ENCODE results near the gene CDH13. TPM values are rescaled to one million over a fixed set of nuclear protein-coding genes. Genes with fewer than 3 reads are reported as not detected.

The CDH13 gene
- total RNA-seq, 2 donors from 2014 or later: 228 to 280 TPM

DNA sequence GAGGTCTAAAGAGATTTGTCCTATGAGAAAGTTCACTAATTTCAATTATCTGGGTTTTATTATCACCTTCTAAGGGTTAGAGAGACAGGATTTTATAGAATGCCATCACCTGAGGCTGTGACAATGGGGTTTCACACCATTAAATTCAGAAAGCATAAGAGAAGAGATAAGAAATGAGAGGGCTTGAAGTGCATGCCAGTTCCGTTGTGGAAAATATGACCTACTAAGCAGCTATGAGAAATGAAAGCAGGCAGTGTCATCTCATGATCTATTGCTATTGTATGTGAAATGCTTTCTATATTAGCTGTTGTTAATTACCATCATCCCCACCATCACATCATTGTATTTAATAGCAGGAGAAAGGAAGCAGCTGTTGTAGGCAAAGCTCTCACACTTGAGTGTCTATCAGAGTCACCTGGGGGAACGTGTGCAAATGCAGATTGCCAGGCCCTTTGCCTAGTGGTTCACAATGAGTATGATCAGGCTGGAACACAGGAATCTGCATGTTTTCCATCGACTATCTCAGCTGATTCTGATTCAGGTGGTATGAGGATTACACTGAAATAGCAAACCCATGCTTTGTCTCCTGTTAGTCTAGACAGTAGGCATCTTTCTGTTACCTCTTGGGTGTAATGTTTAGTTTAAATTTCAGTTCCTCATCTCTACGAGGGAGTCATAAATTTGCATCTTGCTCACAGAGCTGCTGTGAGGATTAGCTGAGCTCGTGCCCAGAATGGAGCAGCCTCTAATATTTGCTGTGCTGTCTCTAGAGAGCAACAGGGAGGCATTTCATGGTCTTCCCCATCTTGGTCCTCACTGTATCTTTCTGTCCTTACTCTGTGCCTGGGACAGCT, 256.4 kb downstream of the CDH13 start:
- H3K36me3 ChIP-seq: no peaks in the 10 kb centered on the region
- TF ChIP-seq, protein P1, sequence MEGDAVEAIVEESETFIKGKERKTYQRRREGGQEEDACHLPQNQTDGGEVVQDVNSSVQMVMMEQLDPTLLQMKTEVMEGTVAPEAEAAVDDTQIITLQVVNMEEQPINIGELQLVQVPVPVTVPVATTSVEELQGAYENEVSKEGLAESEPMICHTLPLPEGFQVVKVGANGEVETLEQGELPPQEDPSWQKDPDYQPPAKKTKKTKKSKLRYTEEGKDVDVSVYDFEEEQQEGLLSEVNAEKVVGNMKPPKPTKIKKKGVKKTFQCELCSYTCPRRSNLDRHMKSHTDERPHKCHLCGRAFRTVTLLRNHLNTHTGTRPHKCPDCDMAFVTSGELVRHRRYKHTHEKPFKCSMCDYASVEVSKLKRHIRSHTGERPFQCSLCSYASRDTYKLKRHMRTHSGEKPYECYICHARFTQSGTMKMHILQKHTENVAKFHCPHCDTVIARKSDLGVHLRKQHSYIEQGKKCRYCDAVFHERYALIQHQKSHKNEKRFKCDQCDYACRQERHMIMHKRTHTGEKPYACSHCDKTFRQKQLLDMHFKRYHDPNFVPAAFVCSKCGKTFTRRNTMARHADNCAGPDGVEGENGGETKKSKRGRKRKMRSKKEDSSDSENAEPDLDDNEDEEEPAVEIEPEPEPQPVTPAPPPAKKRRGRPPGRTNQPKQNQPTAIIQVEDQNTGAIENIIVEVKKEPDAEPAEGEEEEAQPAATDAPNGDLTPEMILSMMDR (IDR thresholded peaks at IDR 0.05): no peak
- H3K4me1 ChIP-seq (ENCODE audit: control insufficient read depth in 1 of 2, low read depth in 2 of 2): peaks cover 0 to 50% of the 10 kb centered on the region in 2 donors
- H3K27me3 ChIP-seq (replicated peaks; ENCODE audit: insufficient read depth): no peaks in the 10 kb centered on the region
- ATAC-seq (ENCODE audit: insufficient number of reproducible peaks, low FRiP score, low read depth): no peak
- no peaks in the 10 kb centered on the region for H3K9me3 ChIP-seq
- no peak for DNase-seq (ENCODE audit: low spot score)
- H3K27ac ChIP-seq: no peak overlapping the region
- H3K4me3 ChIP-seq: no peak overlapping the region

DNA sequence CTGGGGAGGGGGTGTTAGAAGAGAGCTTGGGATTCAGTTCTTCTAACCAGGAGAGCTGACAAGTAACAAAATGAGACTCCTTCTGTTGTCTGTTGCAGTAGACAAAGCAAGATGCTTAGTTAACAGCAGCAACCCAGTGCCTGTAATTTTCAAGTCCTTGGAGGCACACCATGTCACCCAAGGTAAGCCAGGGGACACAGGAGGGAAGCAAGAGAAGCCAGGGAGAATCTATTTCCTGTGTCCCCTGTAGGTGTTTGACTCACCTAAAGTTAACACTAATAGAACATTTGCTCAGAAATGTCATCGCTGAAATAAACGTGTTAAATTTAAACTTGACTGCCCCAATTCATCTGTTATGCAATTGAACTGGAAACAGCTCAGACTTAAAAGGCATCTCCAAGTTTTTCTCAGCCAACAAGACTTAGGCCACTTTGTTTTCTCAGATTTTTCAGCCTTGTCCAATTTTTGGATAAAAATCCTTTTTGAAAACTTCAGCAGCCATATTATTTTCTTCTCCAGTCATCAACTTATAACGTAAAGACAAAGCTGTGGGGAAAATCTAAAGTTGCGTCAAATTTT, 257.6 kb downstream of the CDH13 start:
- H3K36me3 ChIP-seq: no peaks in the 10 kb centered on the region
- no peaks in the 10 kb centered on the region for H3K27me3 ChIP-seq (replicated peaks; ENCODE audit: insufficient read depth)
- H3K9me3 ChIP-seq: no peaks in the 10 kb centered on the region
- H3K27ac ChIP-seq: no peak overlapping the region
- no peak for DNase-seq (ENCODE audit: low spot score)
- no peak for ATAC-seq (ENCODE audit: insufficient number of reproducible peaks, low FRiP score, low read depth)
- TF ChIP-seq, protein P1 (IDR thresholded peaks at IDR 0.05): no peak
- peaks cover 0 to 62% of the 10 kb centered on the region in 2 donors for H3K4me1 ChIP-seq (ENCODE audit: control insufficient read depth in 1 of 2, low read depth in 2 of 2)
- no peak overlapping the region for H3K4me3 ChIP-seq

DNA sequence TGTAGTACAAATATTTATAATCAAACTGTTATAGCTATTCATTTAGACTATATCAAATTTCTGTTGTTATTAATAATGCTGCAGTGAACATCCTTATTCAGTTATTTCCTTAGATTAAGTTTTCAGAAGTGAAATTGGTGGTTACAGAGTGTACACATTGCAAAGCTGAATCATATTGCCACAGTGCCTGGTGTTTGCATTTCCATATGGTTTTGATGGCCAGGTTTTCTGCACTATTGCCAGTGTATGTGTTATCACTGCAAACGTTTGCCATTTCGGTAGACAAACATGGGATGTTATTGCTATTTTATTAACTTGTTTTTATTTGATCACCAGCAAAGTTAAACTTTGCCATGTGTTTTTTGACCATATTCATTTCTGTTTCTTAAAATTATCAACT, 259.4 kb downstream of the CDH13 start:
- Histone ChIP-seq H3K27me3 (replicated peaks; ENCODE audit: insufficient read depth) (no peaks in the 10 kb centered on the region), H3K27ac (no peak overlapping the region), H3K4me1 (ENCODE audit: control insufficient read depth in 1 of 2, low read depth in 2 of 2) (peaks cover 0 to 76% of the 10 kb centered on the region in 2 donors), H3K4me3 (no peak overlapping the region), H3K9me3 (no peaks in the 10 kb centered on the region), H3K36me3 (no peaks in the 10 kb centered on the region)
- ATAC-seq (ENCODE audit: insufficient number of reproducible peaks, low FRiP score, low read depth) (no peak), DNase-seq (ENCODE audit: low spot score) (no peak)
- TF ChIP-seq, protein P1 (IDR thresholded peaks at IDR 0.05): no peak

DNA sequence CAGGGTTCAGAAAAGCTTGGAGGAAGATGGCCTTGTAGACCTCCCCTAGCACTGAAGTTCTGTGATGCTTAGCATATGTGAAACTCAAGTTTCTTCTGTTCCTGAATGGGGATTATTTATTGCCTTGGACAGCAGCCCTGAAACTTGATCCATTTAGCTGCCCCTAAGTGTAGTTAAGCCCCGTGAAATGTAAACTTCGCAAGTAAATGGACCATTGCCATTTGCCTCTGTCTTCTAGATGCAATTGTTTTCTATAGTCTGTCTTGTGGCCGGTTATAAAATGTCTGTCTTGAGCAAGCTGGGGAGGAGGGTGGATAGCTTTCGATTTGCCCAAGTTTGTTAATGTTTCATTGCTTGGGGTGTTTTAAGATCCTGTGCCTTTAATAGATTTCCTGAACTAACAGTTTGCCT, 261.8 kb downstream of the CDH13 start:
- no peak for ATAC-seq (ENCODE audit: insufficient number of reproducible peaks, low FRiP score, low read depth)
- H3K27ac ChIP-seq: no peak overlapping the region
- no peaks in the 10 kb centered on the region for H3K9me3 ChIP-seq
- H3K36me3 ChIP-seq: no peaks in the 10 kb centered on the region
- peaks cover 0 to 81% of the 10 kb centered on the region in 2 donors for H3K4me1 ChIP-seq (ENCODE audit: control insufficient read depth in 1 of 2, low read depth in 2 of 2)
- H3K27me3 ChIP-seq (replicated peaks; ENCODE audit: insufficient read depth): no peaks in the 10 kb centered on the region
- no peak overlapping the region for H3K4me3 ChIP-seq
- no peak for DNase-seq (ENCODE audit: low spot score)
- TF ChIP-seq, protein P1 (IDR thresholded peaks at IDR 0.05): no peak

DNA sequence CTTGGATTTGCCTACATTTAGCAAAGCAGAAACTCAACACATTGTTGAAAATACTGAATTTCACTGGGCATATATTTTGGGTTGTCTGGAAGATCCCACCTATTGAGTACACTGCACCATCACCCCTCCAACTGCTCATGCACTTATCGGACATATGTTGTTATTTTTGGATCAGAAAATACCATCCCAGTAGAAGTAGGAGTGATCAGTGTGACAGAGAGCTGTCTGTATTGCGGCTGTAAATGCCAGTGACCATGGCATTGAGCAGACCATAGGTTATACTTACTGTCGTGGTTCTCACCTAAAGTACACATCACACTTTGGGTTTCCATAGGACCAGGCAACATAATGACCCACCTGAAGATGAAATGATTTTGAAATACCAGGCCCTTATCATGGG, 264.7 kb downstream of the CDH13 start:
- Histone ChIP-seq H3K27ac (no peak overlapping the region), H3K4me3 (no peak overlapping the region), H3K4me1 (ENCODE audit: control insufficient read depth in 1 of 2, low read depth in 2 of 2) (peaks cover 0 to 64% of the 10 kb centered on the region in 2 donors), H3K9me3 (no peaks in the 10 kb centered on the region), H3K36me3 (no peaks in the 10 kb centered on the region), H3K27me3 (replicated peaks; ENCODE audit: insufficient read depth) (no peaks in the 10 kb centered on the region)
- DNase-seq (ENCODE audit: low spot score) (no peak), ATAC-seq (ENCODE audit: insufficient number of reproducible peaks, low FRiP score, low read depth) (no peak)
- TF ChIP-seq, protein P1 (IDR thresholded peaks at IDR 0.05): no peak
